Posterior cingulate gyrus (tissue), 11 donors: ENCODE measurements around the gene C10orf90.

Experiments used
- DNase-seq, 10 donors: peaks; one replicate each; pipeline versions ENCODE4 v3.0.0 to v3.0.0-alpha.2; 2020 to 2021; ENCODE audit warnings: mixed read lengths in 3 of 10
- intact Hi-C: fragments of 100-400 bp; cut with DNase I; formaldehyde crosslinking; loops from one replicate; pipeline ENCODE4 v1.15.1; 2023

The C10orf90 gene

GRCh38 chr10:126674741-126675515 lies 4.4 kb upstream of the C10orf90 start:
- intact Hi-C loops, result loop anchor here (5.0 kb wide), 1 partner anchor 72 kb away; no protein-coding TSS in a partner anchor
- peak in 1 of 10 donors; percentile 33 for DNase-seq

GRCh38 chr10:126673565-126673964 lies 3.1 kb upstream of the C10orf90 start:
- intact Hi-C loops, result loop anchor here (5.0 kb wide), 1 partner anchor 74 kb away; no protein-coding TSS in a partner anchor
- peak in 4 of 10 donors; percentile 28 to 89 (median 44) for DNase-seq

- intact Hi-C loops, result loop anchor here (5.0 kb wide), 1 partner anchor 76 kb away; no protein-coding TSS in a partner anchor
- no peak for DNase-seq
Measured at GRCh38 chr10:126671402-126671975, 996 bp upstream of the C10orf90 start.

- peak; percentile 68 to 97 (median 84) for DNase-seq
- intact Hi-C loops, result loop anchor here (5.0 kb wide), 1 partner anchor 76 kb away; no protein-coding TSS in a partner anchor
Measured at GRCh38 chr10:126670895-126671261, 385 bp upstream of the C10orf90 start.

- intact Hi-C loops, result loop anchor here (5.0 to 10.0 kb wide), 2 partner anchors 104 to 238 kb away; partner anchors contain the start of gene DOCK1
- DNase-seq, result peak in 1 of 10 donors; percentile 48
Measured at GRCh38 chr10:126669168-126669567, 1.3 kb downstream of the C10orf90 start.

GRCh38 chr10:126668505-126668904 lies 2.0 kb downstream of the C10orf90 start:
- peak in 1 of 10 donors; percentile 75 for DNase-seq
- intact Hi-C loops, result loop anchor here (5.0 to 10.0 kb wide), 2 partner anchors 104 to 239 kb away; partner anchors contain the start of gene DOCK1

- DNase-seq, result peak in 1 of 10 donors; percentile 62
- intact Hi-C loops, result loop anchor here (5.0 to 10.0 kb wide), 2 partner anchors 103 to 240 kb away; partner anchors contain the start of gene DOCK1
Measured at GRCh38 chr10:126667568-126667967, 2.9 kb downstream of the C10orf90 start.

- intact Hi-C loops, result loop anchor here (5.0 to 10.0 kb wide), 2 partner anchors 100 to 242 kb away; partner anchors contain the start of gene DOCK1
- no peak for DNase-seq
Measured at GRCh38 chr10:126665207-126665606, 5.3 kb downstream of the C10orf90 start.

- intact Hi-C loops, result loop anchor here (10.0 kb wide), 1 partner anchor 99 kb away; no protein-coding TSS in a partner anchor
- peak in 1 of 10 donors; percentile 35 for DNase-seq
Measured at GRCh38 chr10:126663880-126664279, 6.6 kb downstream of the C10orf90 start.

- peak; percentile 60 to 97 (median 88) for DNase-seq
- intact Hi-C loops, result loop anchor here (10.0 kb wide), 1 partner anchor 99 kb away; no protein-coding TSS in a partner anchor
Measured at GRCh38 chr10:126663328-126663727, 7.2 kb downstream of the C10orf90 start.

GRCh38 chr10:126661841-126662515 lies 8.5 kb downstream of the C10orf90 start:
- intact Hi-C loops, result loop anchor here (10.0 kb wide), 1 partner anchor 97 kb away; no protein-coding TSS in a partner anchor
- DNase-seq, result no peak

GRCh38 chr10:126661356-126661755 lies 9.1 kb downstream of the C10orf90 start:
- DNase-seq, result no peak
- intact Hi-C loops, result loop anchor here (10.0 kb wide), 1 partner anchor 97 kb away; no protein-coding TSS in a partner anchor

GRCh38 chr10:126659750-126660149 lies 10.7 kb downstream of the C10orf90 start:
- intact Hi-C loops, result loop anchor here (10.0 kb wide), 1 partner anchor 95 kb away; no protein-coding TSS in a partner anchor
- DNase-seq, result peak in 1 of 10 donors; percentile 78

GRCh38 chr10:126658928-126659327 lies 11.6 kb downstream of the C10orf90 start:
- peak in 1 of 10 donors; percentile 50 for DNase-seq
- intact Hi-C loops, result no loop called here

GRCh38 chr10:126654579-126654978 lies 15.9 kb downstream of the C10orf90 start:
- DNase-seq, result no peak
- intact Hi-C loops, result no loop called here

- intact Hi-C loops, result no loop called here
Measured at GRCh38 chr10:126651467-126651866, 19.0 kb downstream of the C10orf90 start.

GRCh38 chr10:126650161-126650560 lies 20.3 kb downstream of the C10orf90 start:
- intact Hi-C loops, result no loop called here
- DNase-seq, result no peak

More at GRCh38 chr10:126651467-126651866, 19.0 kb downstream of the C10orf90 start:
- DNase-seq, result no peak

- peak in 1 of 10 donors; percentile 59 for DNase-seq
- intact Hi-C loops, result no loop called here
Measured at GRCh38 chr10:126647116-126647515, 23.4 kb downstream of the C10orf90 start.

- intact Hi-C loops, result no loop called here
- no peak for DNase-seq
Measured at GRCh38 chr10:126646110-126646509, 24.4 kb downstream of the C10orf90 start.

- DNase-seq, result no peak
- intact Hi-C loops, result no loop called here
Measured at GRCh38 chr10:126640401-126640800, 30.1 kb downstream of the C10orf90 start.
